GM06990 (cell line): ENCODE measurements around the gene AHI1.

Experiments used
- DNase-seq: peaks from one replicate; pipeline ENCODE4 v3.0.0-alpha.2; 2011; ENCODE audit not compliant: insufficient read length; ENCODE audit errors: extremely low read depth
- H3K27me3 ChIP-seq: replicated peaks from 2 replicates; pipeline ENCODE4 v1.6.0; 2011; ENCODE audit warnings: low read length; ENCODE audit not compliant: control insufficient read depth, insufficient read depth
- H3K36me3 ChIP-seq: 2 replicates; pipeline ENCODE4 v1.5.1; 2011; ENCODE audit warnings: low read length; ENCODE audit not compliant: control insufficient read depth, insufficient read depth
- H3K4me3 ChIP-seq: replicated peaks from 2 replicates; pipeline ENCODE4 v1.5.1; 2011; ENCODE audit warnings: low read depth, mild to moderate bottlenecking, control low read depth, low read length
- CTCF ChIP-seq: IDR thresholded peaks from 2 replicates; pipeline ENCODE4 v1.5.1; 2011; ENCODE audit warnings: low read length, control low read depth, mild to moderate bottlenecking, inconsistent platforms; ENCODE audit not compliant: insufficient read depth, poor library complexity, severe bottlenecking

The AHI1 gene

GRCh38 chr6:135504734-135505133 lies 7.2 kb upstream of the AHI1 start:
- Histone ChIP-seq H3K27me3 (no peaks in the 10 kb centered on the region), H3K4me3 (no peak overlapping the region), H3K36me3 (no peaks in the 10 kb centered on the region)
- DNase-seq = no peak
- no peak for TF ChIP-seq CTCF

DNA sequence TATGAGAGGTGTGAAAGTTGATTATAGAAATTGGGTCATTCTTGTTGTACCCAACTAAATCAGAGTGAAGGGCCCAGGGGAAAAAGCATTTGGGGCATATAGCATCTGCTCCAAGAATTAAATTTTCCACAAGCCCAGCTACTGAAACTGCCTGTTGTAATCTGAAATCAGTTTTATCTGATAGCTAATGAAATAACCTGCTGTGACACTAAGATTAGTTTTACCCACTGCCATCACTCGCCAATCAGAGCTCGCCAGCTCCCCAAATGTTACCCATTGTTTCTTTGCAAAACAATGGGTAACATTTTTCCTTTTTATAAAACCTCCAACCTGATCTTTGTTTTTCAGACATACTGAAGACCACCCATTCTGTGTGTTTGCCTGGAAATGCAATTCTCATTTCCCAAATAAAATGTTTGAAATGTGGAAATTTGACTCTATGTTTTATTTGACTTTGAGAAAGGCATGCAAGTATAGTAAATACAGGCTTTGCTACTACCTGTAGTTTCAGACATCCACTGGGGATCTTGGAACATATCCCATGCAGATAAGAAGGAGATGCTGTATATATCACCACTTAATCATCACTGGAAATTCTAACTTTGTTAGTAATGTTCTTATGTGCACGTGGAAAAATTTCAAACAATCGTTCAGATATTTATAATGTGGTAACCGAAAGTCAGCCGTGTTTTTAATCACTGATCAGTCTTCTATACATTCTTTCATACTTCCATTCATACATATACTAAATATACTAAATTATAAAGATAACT lies 6.3 kb upstream of the AHI1 start:
- TF ChIP-seq CTCF = no peak
- no peaks in the 10 kb centered on the region for H3K36me3 ChIP-seq
- no peak for DNase-seq
- no peaks in the 10 kb centered on the region for H3K27me3 ChIP-seq
- no peak overlapping the region for H3K4me3 ChIP-seq

DNA sequence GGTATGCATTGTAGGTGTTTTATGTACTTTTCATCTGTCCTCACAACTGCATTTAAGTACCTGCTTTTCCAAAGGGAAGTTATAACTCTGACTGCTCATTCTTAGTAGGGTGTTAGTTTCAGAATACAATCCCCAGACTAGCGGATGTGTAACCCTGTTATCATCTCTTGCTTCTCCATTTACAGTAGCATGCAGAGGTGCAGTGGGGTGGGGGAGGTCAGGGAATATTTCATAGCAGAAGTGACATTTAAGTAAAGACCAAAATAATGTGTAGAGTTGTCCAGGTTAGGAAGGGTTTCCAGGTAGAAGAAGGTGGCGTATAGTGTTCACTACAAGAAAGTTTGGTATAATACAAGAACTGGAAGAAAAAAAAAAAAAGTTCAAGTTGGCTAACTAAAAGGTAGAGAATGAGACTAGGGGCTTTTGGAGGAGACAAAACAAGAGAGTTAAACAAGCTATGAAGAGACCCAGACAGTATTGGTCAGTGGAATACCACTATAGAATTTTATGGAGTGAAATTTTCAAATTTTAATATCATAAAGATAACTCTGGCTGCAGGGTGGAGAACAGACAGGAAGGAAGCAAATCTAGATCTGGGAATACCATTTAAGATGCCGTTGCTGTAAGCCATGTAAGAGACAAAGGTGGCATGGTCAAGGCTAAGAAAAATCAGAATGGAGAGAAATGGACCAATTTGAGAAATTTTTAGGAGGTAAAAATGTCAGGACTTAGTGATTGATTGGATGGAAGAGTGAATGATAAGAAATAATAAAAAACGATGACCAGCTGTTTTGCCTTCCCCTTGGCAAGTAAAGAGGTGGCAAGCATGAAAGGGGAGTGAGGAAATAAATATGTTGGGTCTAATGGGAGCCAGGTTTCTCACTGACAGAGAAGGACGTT lies 2.2 kb upstream of the AHI1 start:
- Histone ChIP-seq H3K4me3 (no peak overlapping the region), H3K27me3 (no peaks in the 10 kb centered on the region), H3K36me3 (no peaks in the 10 kb centered on the region)
- no peak for DNase-seq
- TF ChIP-seq CTCF = no peak

DNA sequence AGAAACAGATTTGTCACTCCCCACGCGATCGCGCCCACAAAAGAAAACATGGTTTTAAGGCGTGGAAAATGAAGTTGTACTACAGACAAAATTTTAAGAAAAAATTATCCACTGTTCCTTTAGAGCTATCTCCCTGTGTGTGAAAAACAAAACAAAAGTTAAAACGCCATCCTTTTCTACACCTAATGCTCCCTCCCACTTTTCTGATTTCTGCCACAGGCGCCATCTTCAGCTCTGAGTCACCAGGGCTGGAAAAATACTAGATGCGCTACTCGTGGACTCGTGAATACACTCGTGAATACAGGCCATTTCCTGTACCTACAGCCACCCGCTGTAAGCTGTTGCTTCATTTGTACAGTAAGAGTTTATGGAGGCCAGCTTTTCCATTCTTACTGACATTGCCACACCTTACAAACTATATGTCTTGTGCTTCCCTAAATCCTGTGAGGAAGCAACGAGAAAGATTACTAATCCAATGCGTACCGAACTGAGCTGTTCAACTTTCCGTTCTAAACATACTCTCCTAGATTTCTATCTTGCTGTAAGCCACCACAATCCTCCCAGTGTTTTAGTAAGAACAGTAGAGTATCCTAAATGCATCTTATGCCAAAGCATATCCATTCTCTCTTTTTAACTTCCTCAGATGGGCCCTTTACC lies 773 bp upstream of the AHI1 start:
- DNase-seq = no peak
- Histone ChIP-seq H3K27me3 (no peaks in the 10 kb centered on the region), H3K4me3 (peak overlapping the region; percentile 77), H3K36me3 (no peaks in the 10 kb centered on the region)
- TF ChIP-seq CTCF = no peak

GRCh38 chr6:135496800-135497411 lies 634 bp downstream of the AHI1 start:
- no peaks in the 10 kb centered on the region for H3K27me3 ChIP-seq
- DNase-seq = no peak
- peak overlapping the region; percentile 77 for H3K4me3 ChIP-seq
- H3K36me3 ChIP-seq = no peaks in the 10 kb centered on the region
- TF ChIP-seq CTCF = no peak
